Coronary artery (tissue), 2 donors: Measurements from ENCODE around the gene PLB1.
A peak's percentile ranks its signal among the peaks of the same experiment; 100 is the strongest.

Experiments used
- DNase-seq: peaks from one replicate; pipeline ENCODE4 v3.0.0-alpha.2; 2017; ENCODE audit warnings: low spot score
- H3K27ac ChIP-seq, 2 donors: fragments of 200-600 bp; sonication (generic); one replicate each; pipeline ENCODE4 v1.5.1; 2016 to 2019
- H3K4me3 ChIP-seq: fragments of 200-600 bp; sonication (generic); 2 replicates; pipeline ENCODE4 v1.5.1; 2016; ENCODE audit warnings: mild to moderate bottlenecking, moderate library complexity
- TF ChIP-seq, protein P1 (sequence below): fragments of 200-600 bp; sonication (generic); IDR thresholded peaks from one replicate; pipeline ENCODE4 v1.5.1; 2019; ENCODE audit warnings: antibody characterized with exemption

The PLB1 gene

GRCh38 chr2:28558158-28558820 is 62.4 kb downstream of the PLB1 start:
- no peak for DNase-seq
- TF ChIP-seq, protein P1, sequence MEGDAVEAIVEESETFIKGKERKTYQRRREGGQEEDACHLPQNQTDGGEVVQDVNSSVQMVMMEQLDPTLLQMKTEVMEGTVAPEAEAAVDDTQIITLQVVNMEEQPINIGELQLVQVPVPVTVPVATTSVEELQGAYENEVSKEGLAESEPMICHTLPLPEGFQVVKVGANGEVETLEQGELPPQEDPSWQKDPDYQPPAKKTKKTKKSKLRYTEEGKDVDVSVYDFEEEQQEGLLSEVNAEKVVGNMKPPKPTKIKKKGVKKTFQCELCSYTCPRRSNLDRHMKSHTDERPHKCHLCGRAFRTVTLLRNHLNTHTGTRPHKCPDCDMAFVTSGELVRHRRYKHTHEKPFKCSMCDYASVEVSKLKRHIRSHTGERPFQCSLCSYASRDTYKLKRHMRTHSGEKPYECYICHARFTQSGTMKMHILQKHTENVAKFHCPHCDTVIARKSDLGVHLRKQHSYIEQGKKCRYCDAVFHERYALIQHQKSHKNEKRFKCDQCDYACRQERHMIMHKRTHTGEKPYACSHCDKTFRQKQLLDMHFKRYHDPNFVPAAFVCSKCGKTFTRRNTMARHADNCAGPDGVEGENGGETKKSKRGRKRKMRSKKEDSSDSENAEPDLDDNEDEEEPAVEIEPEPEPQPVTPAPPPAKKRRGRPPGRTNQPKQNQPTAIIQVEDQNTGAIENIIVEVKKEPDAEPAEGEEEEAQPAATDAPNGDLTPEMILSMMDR: no peak
- no peak overlapping the region for H3K4me3 ChIP-seq
- H3K27ac ChIP-seq: no peak overlapping the region

DNA sequence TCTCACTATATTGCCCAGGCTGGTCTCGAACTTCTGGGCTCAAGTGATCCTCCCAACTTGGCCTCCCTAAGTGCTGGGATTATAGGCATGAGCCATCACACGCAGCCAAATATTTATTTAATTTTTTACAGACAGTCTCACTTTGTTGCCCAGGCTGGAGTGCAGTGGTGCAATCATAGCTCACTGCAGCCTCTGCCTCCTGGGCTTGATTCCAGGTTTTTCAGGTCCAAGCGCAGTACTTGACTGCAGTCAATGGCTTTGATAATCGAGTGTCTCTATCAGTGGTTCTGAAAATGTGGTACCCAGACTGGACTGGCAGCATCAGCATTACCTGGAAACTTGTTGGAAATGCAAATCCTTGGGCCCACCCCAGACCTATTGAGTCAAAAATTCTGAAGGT is 63.1 kb downstream of the PLB1 start:
- H3K4me3 ChIP-seq: no peak overlapping the region
- TF ChIP-seq, protein P1: no peak
- DNase-seq: no peak
- H3K27ac ChIP-seq: no peak overlapping the region

- Histone ChIP-seq H3K4me3 (no peak overlapping the region), H3K27ac (no peak overlapping the region)
- DNase-seq: no peak
- TF ChIP-seq, protein P1: no peak
Observed at GRCh38 chr2:28563869-28564268, 68.0 kb downstream of the PLB1 start.

DNA sequence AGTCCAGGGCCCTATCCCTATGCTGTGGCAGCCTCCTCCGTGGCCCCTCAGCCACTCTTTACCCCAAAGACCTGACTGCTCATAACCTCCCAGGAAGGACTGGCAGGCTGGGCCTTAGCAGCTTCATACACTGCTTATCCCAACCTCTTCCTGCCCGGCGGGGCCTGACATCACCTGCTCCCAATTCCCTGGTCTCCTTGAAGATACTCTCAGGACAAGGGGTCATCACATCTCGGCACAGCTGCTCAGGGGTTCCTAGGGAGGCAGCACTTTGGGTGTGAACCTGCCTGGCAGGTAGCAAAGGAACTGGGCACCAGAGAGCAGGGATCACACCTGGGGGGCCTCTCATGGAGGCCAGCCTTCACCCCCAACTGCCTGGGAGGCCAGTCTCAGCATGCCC is 68.5 kb downstream of the PLB1 start:
- Histone ChIP-seq H3K4me3 (no peak overlapping the region), H3K27ac (no peak overlapping the region)
- no peak for DNase-seq
- TF ChIP-seq, protein P1: no peak

DNA sequence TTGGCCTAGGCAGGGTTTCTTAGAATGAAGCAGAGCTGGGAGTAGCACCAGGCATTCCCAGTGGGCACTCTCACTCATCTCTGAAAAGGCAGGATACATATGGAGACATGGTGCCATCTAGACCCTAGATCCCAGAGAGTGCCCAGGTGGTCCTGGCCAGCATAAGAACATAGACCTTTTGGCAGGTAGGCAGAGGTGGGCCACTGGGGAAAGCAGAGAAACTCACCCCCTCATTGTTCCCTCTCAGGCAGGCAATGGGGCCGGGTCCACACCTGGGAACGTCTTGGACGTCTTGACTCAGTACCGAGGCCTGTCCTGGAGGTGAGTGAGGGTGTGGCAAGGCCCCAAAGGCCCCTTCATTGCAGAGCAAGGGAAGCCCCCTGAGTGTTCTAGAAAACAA is 69.2 kb downstream of the PLB1 start:
- no peak overlapping the region for H3K27ac ChIP-seq
- TF ChIP-seq, protein P1: no peak
- no peak for DNase-seq
- no peak overlapping the region for H3K4me3 ChIP-seq

- TF ChIP-seq, protein P1: no peak
- no peak overlapping the region for H3K27ac ChIP-seq
- H3K4me3 ChIP-seq: peak overlapping the region; percentile 71
- DNase-seq: no peak
Observed at GRCh38 chr2:28565720-28566295, 69.9 kb downstream of the PLB1 start.

GRCh38 chr2:28566521-28567041 is 70.7 kb downstream of the PLB1 start:
- DNase-seq: peak; percentile 88
- Histone ChIP-seq H3K4me3 (peak overlapping the region; percentile 71), H3K27ac (peak overlapping the region; percentile 57)
- TF ChIP-seq, protein P1: peak; percentile 100
